OCI-LY7 (cell line): Measurements from ENCODE around the gene RSPRY1. TPM values are rescaled to one million over a fixed set of nuclear protein-coding genes. Genes with fewer than 3 reads are reported as not detected.
A peak's percentile ranks its signal among the peaks of the same experiment; 100 is the strongest.

ENCODE experiments used
- BruUV-seq: library from RNA; stranded (reverse); fragments of 400-500 nt; replicated peaks from 2 replicates; lab custom pipeline; 2021; lab: Mats Ljungman, UMichigan
- CTCF ChIA-PET: fragments of 300-600 bp; sonication (Branson Sonifier 250); formaldehyde crosslinking; loops from one replicate; lab custom pipeline; 2022; ENCODE audit warnings: antibody characterized with exemption; ENCODE audit not compliant: unreplicated experiment; lab: Charles Lee
- POLR2A ChIA-PET: fragments of 300-600 bp; sonication (Branson Sonifier 250); formaldehyde crosslinking; loops from one replicate; lab custom pipeline; 2022; ENCODE audit warnings: antibody characterized with exemption; lab: Charles Lee
- DNase-seq: peaks from one replicate; pipeline ENCODE4 v3.0.0-alpha.2; 2015; ENCODE audit warnings: low spot score
- H2AFZ ChIP-seq: fragments of 200-600 bp; sonication (generic), shearing (Covaris generic); 2 replicates; pipeline ENCODE4 v1.6.1; 2014; ENCODE audit warnings: mild to moderate bottlenecking, antibody characterized with exemption, low read length, moderate library complexity
- H3K27ac ChIP-seq: fragments of 200-600 bp; sonication (generic); 2 replicates; pipeline ENCODE4 v1.5.1; 2014; ENCODE audit warnings: mixed run types, low read depth, mild to moderate bottlenecking, moderate library complexity, low read length, inconsistent platforms; ENCODE audit not compliant: poor library complexity, severe bottlenecking
- H3K36me3 ChIP-seq: fragments of 200-600 bp; sonication (generic); 2 replicates; pipeline ENCODE4 v1.6.1; 2014; ENCODE audit warnings: mild to moderate bottlenecking, antibody characterized with exemption, low read length, moderate library complexity, mixed read lengths; ENCODE audit not compliant: insufficient read depth
- H3K4me1 ChIP-seq: fragments of 200-600 bp; sonication (generic); 2 replicates; pipeline ENCODE4 v1.5.1; 2014; ENCODE audit warnings: mild to moderate bottlenecking, low read length; ENCODE audit not compliant: insufficient read depth, poor library complexity, severe bottlenecking
- H3K4me2 ChIP-seq: fragments of 200-600 bp; sonication (generic); 2 replicates; pipeline ENCODE4 v1.6.1; 2014; ENCODE audit warnings: mild to moderate bottlenecking, low read length
- H3K4me3 ChIP-seq: fragments of 200-600 bp; sonication (generic); 2 replicates; pipeline ENCODE4 v1.5.1; 2014; ENCODE audit warnings: mild to moderate bottlenecking, low read depth, low read length; ENCODE audit not compliant: poor library complexity, severe bottlenecking
- H3K79me2 ChIP-seq: fragments of 200-600 bp; sonication (generic); 2 replicates; pipeline ENCODE4 v1.6.1; 2016; ENCODE audit warnings: low read depth, mild to moderate bottlenecking, low read length, moderate library complexity, mixed read lengths; ENCODE audit not compliant: insufficient read depth
- H3K9me2 ChIP-seq: fragments of 200-600 bp; sonication (generic); 2 replicates; pipeline ENCODE4 v1.6.1; 2016; ENCODE audit warnings: mild to moderate bottlenecking, low read length, mixed read lengths; ENCODE audit not compliant: insufficient read depth
- H3K9me3 ChIP-seq: fragments of 200-600 bp; sonication (generic); 2 replicates; pipeline ENCODE4 v1.6.1; 2014; ENCODE audit warnings: mild to moderate bottlenecking, mixed run types, low read length, mixed read lengths
- H4K20me1 ChIP-seq: fragments of 200-600 bp; sonication (generic); 2 replicates; pipeline ENCODE4 v1.6.1; 2014; ENCODE audit warnings: mild to moderate bottlenecking, antibody characterized with exemption, low read length, moderate library complexity, mixed read lengths; ENCODE audit not compliant: insufficient read depth
- EZH2phosphoT487 ChIP-seq: fragments of 200-600 bp; sonication (generic); IDR thresholded peaks from 2 replicates; pipeline ENCODE4 v1.6.1; 2018; ENCODE audit warnings: low read depth, borderline replicate concordance, mild to moderate bottlenecking, mixed run types, antibody characterized with exemption, low read length, moderate library complexity, mixed read lengths
- intact Hi-C: fragments of 100-400 bp; cut with micrococcal nuclease; formaldehyde crosslinking; loops from one replicate; pipeline ENCODE4 v1.10.0; 2022; ENCODE audit not compliant: unreplicated experiment
- total RNA-seq, 2 experiments: library from RNA; depleted of rRNA in 1 of 2; stranded (reverse); fragments of >200 nt in 1 of 2; shearing (Covaris generic) in 1 of 2; gene quantifications; 2 replicates each; pipeline ENCODE4 v1.2.3, GENCODE V29; 2014 to 2022
- TF ChIP-seq, protein P1 (sequence below): fragments of 200-600 bp; sonication (generic); conservative IDR thresholded peaks from 2 replicates; pipeline ENCODE4 v1.5.1; 2014; ENCODE audit warnings: mild to moderate bottlenecking, antibody characterized with exemption, low read length, moderate library complexity, mixed read lengths

RSPRY1 gene
- total RNA-seq, 2 experiments from 2014 or later, result 17.1 to 25.2 TPM

DNA sequence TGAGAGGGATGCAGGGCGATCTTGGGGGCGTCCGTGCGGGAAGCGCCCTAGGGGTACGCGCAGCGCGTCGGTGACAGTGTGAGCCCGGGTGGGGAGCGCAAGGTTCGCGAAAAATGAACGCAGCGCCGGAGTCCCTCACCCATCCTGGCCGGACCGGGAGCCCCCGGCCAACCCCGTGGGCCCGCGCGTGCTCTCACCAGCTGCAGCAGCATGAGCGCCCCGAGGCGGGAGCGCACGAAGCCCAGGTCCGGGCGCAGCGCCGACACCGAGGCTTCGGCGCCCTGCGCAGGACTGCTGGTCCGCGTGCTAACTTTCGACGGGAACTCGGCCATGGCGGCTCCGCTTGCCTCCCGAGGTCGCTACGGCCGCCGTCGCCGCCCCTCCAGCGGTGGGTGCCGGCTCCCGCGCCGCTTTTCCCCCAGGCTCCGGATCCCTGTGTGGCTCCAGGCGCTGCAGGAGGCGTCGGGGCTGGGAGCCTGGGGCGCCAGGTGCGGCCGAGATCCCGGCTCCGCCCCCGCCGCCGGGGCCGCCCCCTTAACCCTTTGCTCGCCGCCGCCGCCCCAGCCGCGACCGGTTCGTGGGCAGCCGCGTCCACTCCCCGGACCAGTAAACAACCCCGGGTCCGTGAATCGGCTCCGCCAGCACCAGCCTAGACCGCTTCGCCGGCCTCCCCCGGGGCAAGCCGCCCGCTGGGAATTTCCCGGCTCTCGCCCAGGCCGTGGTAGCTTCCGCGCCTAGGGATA, 98.3 kb downstream of the RSPRY1 start, which contains the start of gene PLLP:
Gene PLLP (minus strand): TSS at position 464 of the 743 bp plus-strand sequence. CDS start 132 bp downstream, at position 332.
- no peaks in the 10 kb centered on the region for H3K9me3 ChIP-seq
- BruUV-seq, result no TSS peak
- H3K4me1 ChIP-seq, result no peaks in the 10 kb centered on the region
- no peak for DNase-seq
- ChIA-PET CTCF (no interaction called here), POLR2A (interaction anchor here (0.6 kb wide), 1 partner anchor 8 kb away, joined by 5 read pairs; no protein-coding TSS in a partner anchor)
- no peak within 1 kb of the TSS for H2AFZ ChIP-seq
- no peaks in the 10 kb centered on the region for H3K9me2 ChIP-seq
- H3K36me3 ChIP-seq, result no peaks in the 10 kb centered on the region
- peak within 1 kb of the TSS; percentile 62 for H3K4me2 ChIP-seq
- intact Hi-C loops, result no loop called here
- H4K20me1 ChIP-seq, result no peaks in the 10 kb centered on the region
- H3K27ac ChIP-seq, result no peak within 1 kb of the TSS
- TF ChIP-seq, protein P1, sequence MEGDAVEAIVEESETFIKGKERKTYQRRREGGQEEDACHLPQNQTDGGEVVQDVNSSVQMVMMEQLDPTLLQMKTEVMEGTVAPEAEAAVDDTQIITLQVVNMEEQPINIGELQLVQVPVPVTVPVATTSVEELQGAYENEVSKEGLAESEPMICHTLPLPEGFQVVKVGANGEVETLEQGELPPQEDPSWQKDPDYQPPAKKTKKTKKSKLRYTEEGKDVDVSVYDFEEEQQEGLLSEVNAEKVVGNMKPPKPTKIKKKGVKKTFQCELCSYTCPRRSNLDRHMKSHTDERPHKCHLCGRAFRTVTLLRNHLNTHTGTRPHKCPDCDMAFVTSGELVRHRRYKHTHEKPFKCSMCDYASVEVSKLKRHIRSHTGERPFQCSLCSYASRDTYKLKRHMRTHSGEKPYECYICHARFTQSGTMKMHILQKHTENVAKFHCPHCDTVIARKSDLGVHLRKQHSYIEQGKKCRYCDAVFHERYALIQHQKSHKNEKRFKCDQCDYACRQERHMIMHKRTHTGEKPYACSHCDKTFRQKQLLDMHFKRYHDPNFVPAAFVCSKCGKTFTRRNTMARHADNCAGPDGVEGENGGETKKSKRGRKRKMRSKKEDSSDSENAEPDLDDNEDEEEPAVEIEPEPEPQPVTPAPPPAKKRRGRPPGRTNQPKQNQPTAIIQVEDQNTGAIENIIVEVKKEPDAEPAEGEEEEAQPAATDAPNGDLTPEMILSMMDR, result no peak
- TF ChIP-seq EZH2phosphoT487, result no peak
- H3K79me2 ChIP-seq, result no peaks in the 10 kb centered on the region
- H3K4me3 ChIP-seq, result peak within 1 kb of the TSS; percentile 57

DNA sequence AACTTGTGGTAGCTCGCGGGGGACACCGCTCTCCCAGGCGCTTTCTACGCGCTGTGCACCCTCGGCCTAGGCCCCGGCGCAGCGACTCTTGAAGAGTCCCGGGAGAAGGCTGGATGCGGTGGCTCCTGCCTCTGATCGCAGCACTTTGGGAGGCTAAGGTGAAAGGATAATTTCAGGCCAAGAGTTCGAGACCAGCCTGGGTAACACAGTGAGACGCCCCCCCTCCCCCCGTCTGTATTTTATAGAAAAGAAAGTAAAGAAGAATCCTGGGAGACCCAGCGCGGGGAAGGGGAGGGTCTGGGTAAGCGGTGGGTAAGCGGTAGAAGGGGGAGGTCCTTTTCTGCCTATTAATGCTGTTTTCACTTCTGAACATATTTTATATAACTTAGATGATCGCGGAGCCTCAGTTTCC, 98.8 kb downstream of the RSPRY1 start:
- intact Hi-C loops, result no loop called here
- H3K4me2 ChIP-seq, result peak overlapping the region; percentile 62

More for the DNA sequence above, 98.8 kb downstream of the RSPRY1 start:
- TF ChIP-seq, protein P1, result no peak
- no peak for TF ChIP-seq EZH2phosphoT487
- POLR2A ChIA-PET, result interaction anchor here (0.6 kb wide), 1 partner anchor 9 kb away, joined by 5 read pairs; no protein-coding TSS in a partner anchor
- H2AFZ ChIP-seq, result no peak overlapping the region
- no peaks in the 10 kb centered on the region for H3K9me2 ChIP-seq
- H3K79me2 ChIP-seq, result no peaks in the 10 kb centered on the region
- CTCF ChIA-PET, result no interaction called here
- H3K4me1 ChIP-seq, result no peaks in the 10 kb centered on the region
- no peaks in the 10 kb centered on the region for H3K36me3 ChIP-seq
- no peaks in the 10 kb centered on the region for H3K9me3 ChIP-seq
- BruUV-seq, result no TSS peak
- no peak for DNase-seq
- H3K4me3 ChIP-seq, result peak overlapping the region; percentile 57
- no peak overlapping the region for H3K27ac ChIP-seq
- no peaks in the 10 kb centered on the region for H4K20me1 ChIP-seq
